ENCODE measurements around the gene CLDN17. TPM values are rescaled to one million over a fixed set of nuclear protein-coding genes. Genes with fewer than 3 reads are reported as not detected.

The CLDN17 gene
- not detected for total RNA-seq
- not detected for polyA plus RNA-seq
- long read RNA-seq, donor 1: 0 reads
- long read RNA-seq, donor 2: 0 reads

DNA sequence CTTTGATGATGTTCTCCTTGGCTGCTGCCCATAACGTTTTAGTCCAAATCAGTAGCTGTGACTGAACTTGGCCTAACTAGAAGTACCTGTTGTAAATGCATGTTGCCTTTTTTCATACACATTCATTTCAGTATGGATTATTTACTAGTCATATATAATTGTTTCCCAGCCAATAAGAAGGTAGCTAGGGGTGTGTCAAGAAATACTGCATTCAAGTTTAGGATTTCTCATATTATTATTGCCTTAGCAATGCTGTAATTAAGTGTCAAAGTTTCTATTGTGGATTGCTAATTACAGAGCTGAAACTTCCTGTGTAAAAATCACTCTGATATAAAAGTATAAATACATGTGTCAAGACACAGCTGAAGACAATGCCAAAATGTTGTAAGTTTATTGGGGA is at the start of gene CLDN17:
Gene CLDN17, minus strand, starts transcription at position 101 of the 400 bp plus-strand sequence. CDS start 188 bp downstream, outside the sequence.
- WGBS, 3 donors: 60 to 70% (median 67%) methylated on average over 1 of the region's 1 CpG
- ATAC-seq (no peak), DNase-seq (no peak)
- H3K27ac ChIP-seq: no peak within 1 kb of the TSS
- no peaks in the 10 kb centered on the region for H3K4me1 ChIP-seq
- intact Hi-C loops (cut with DNase I): loop anchor here in 1 of 2 donors (5.0 kb wide), 1 partner anchor 49 kb away; no protein-coding TSS in a partner anchor
- H3K27me3 ChIP-seq (ENCODE audit: insufficient read depth in 3 of 3, low read length in 2 of 3): no peaks in the 10 kb centered on the region
- H3K36me3 ChIP-seq (ENCODE audit: insufficient read depth in 1 of 2, low read depth in 1 of 2): no peaks in the 10 kb centered on the region
- no peak for TF ChIP-seq CTCF (IDR thresholded peaks at IDR 0.05)
- H3K9me3 ChIP-seq: no peaks in the 10 kb centered on the region
- no peak within 1 kb of the TSS for H3K4me3 ChIP-seq

GRCh38 chr21:30216041-30216723 is 49.6 kb upstream of the CLDN17 start, which contains the start of gene CLDN8:
TSS of gene CLDN8 (minus strand) at chr21:30216097. CDS start at chr21:30215925, 172 bp downstream.
- Histone ChIP-seq H3K4me1 (no peaks in the 10 kb centered on the region), H3K27me3 (ENCODE audit: insufficient read depth in 3 of 3, low read length in 2 of 3) (no peaks in the 10 kb centered on the region), H3K9me3 (no peaks in the 10 kb centered on the region), H3K27ac (no peak within 1 kb of the TSS), H3K36me3 (ENCODE audit: insufficient read depth in 1 of 2, low read depth in 1 of 2) (no peaks in the 10 kb centered on the region), H3K4me3 (no peak within 1 kb of the TSS)
- DNase-seq (no peak), ATAC-seq (no peak)
- TF ChIP-seq CTCF (IDR thresholded peaks at IDR 0.05): no peak
- 61 to 70% (median 62%) methylated on average over 5 of the region's 5 CpGs for WGBS, 3 donors
- intact Hi-C loops (cut with DNase I): no loop called here

- DNase-seq: no peak
- intact Hi-C loops (cut with DNase I): no loop called here
- Histone ChIP-seq H3K9me3 (no peaks in the 10 kb centered on the region), H3K4me1 (no peaks in the 10 kb centered on the region), H3K27me3 (ENCODE audit: insufficient read depth in 3 of 3, low read length in 2 of 3) (no peaks in the 10 kb centered on the region), H3K27ac (no peak overlapping the region), H3K4me3 (no peak overlapping the region), H3K36me3 (ENCODE audit: insufficient read depth in 1 of 2, low read depth in 1 of 2) (no peaks in the 10 kb centered on the region)
- ATAC-seq: no peak
- WGBS, 3 donors: 19 to 28% (median 26%) methylated on average over 1 of the region's 1 CpG
- no peak for TF ChIP-seq CTCF (IDR thresholded peaks at IDR 0.05)
Measured at GRCh38 chr21:30211071-30211470, 44.5 kb upstream of the CLDN17 start.

- H3K4me3 ChIP-seq: no peak overlapping the region
- WGBS, 3 donors: 39 to 47% (median 46%) methylated on average over 5 of the region's 5 CpGs
- DNase-seq (no peak), ATAC-seq (no peak)
- no peaks in the 10 kb centered on the region for H3K27me3 ChIP-seq (ENCODE audit: insufficient read depth in 3 of 3, low read length in 2 of 3)
- H3K27ac ChIP-seq: no peak overlapping the region
- intact Hi-C loops (cut with DNase I): no loop called here
- H3K9me3 ChIP-seq: no peaks in the 10 kb centered on the region
- H3K36me3 ChIP-seq (ENCODE audit: insufficient read depth in 1 of 2, low read depth in 1 of 2): no peaks in the 10 kb centered on the region
- no peaks in the 10 kb centered on the region for H3K4me1 ChIP-seq
- no peak for TF ChIP-seq CTCF (IDR thresholded peaks at IDR 0.05)
Measured at GRCh38 chr21:30209601-30210000, 43.0 kb upstream of the CLDN17 start.

DNA sequence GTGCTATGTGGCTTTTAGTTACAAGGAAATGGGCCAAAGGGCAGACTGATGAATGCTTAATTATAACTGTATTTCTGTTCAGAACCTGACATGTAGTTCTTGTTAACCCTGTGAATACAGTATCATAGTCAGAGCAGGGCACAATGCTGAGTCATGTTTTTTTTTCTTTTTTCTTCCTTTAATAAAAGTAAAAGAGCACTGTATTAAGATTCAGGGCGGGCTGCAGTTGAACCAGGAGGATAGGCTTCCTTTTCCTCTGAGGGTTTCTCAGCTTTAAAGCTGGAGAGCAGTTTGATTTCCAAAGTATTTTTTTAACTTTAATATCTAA is 40.6 kb upstream of the CLDN17 start:
- no peak overlapping the region for H3K27ac ChIP-seq
- 40 to 82% (median 77%) methylated on average over 1 of the region's 1 CpG for WGBS, 3 donors
- ATAC-seq (no peak), DNase-seq (no peak)
- H3K9me3 ChIP-seq: no peaks in the 10 kb centered on the region
- no peak overlapping the region for H3K4me3 ChIP-seq
- H3K4me1 ChIP-seq: no peaks in the 10 kb centered on the region
- no peaks in the 10 kb centered on the region for H3K36me3 ChIP-seq (ENCODE audit: insufficient read depth in 1 of 2, low read depth in 1 of 2)
- no peaks in the 10 kb centered on the region for H3K27me3 ChIP-seq (ENCODE audit: insufficient read depth in 3 of 3, low read length in 2 of 3)
- intact Hi-C loops (cut with DNase I): no loop called here
- no peak for TF ChIP-seq CTCF (IDR thresholded peaks at IDR 0.05)

Data from psoas muscle (tissue), 8 donors.